ENCODE measurements around the gene NUCB1.
A peak's percentile ranks its signal among the peaks of the same experiment; 100 is the strongest.
"Not testable (repeated sequence)": the region's sequence is repeated elsewhere in the genome, so short reads cannot be mapped to it uniquely, and the experiment has no call there.

NUCB1 gene

GRCh38 chr19:48925890-48926289 lies 25.8 kb downstream of the NUCB1 start:
- H3K18ac ChIP-seq (ENCODE audit: low read length); H2BK5ac ChIP-seq (ENCODE audit: low read depth, low read length, poor library complexity); H4K12ac ChIP-seq (ENCODE audit: low read depth, low read length); H3K79me1 ChIP-seq (ENCODE audit: low read length); H3K27ac ChIP-seq (ENCODE audit: low read depth, low read length); H3K14ac ChIP-seq (ENCODE audit: low read length); H2BK120ac ChIP-seq (ENCODE audit: insufficient read depth, low read length, poor library complexity); H3K9me3 ChIP-seq (ENCODE audit: insufficient read depth, low read depth, low read length); H3K4me1 ChIP-seq (ENCODE audit: control insufficient read depth in 1 of 2, insufficient read depth in 2 of 2, low read length in 2 of 2); H4K8ac ChIP-seq (ENCODE audit: low read depth, low read length); H3K4ac ChIP-seq (ENCODE audit: low read depth, low read length); H2AFZ ChIP-seq (ENCODE audit: insufficient read depth, low read length, poor library complexity); H2BK12ac ChIP-seq (ENCODE audit: low read length); H4K91ac ChIP-seq (ENCODE audit: low read depth, low read length); DNase-seq; H2AK5ac ChIP-seq (ENCODE audit: low read length); H3K27me3 ChIP-seq (ENCODE audit: insufficient read depth, low read length); H3K4me3 ChIP-seq (ENCODE audit: low read depth, low read length); H3K4me2 ChIP-seq (ENCODE audit: low read length); H3K23ac ChIP-seq (ENCODE audit: low read length); H3K79me2 ChIP-seq (ENCODE audit: control insufficient read depth, insufficient read depth, low read length, poor library complexity); H3K9ac ChIP-seq (ENCODE audit: low read length): not testable (repeated sequence)
- no CpG with 5 or more reads among the region's 8 CpGs for WGBS (ENCODE audit: extremely low coverage, insufficient coverage, insufficient read length)
- peaks cover 20 to 22% of the 10 kb centered on the region in 2 experiments for H3K36me3 ChIP-seq (ENCODE audit: control insufficient read depth in 1 of 2, insufficient read depth in 2 of 2, low read length in 2 of 2)

- H4K91ac ChIP-seq (ENCODE audit: low read depth, low read length) = no peak overlapping the region
- no peaks in the 10 kb centered on the region for H3K79me2 ChIP-seq (ENCODE audit: control insufficient read depth, insufficient read depth, low read length, poor library complexity)
- no peaks in the 10 kb centered on the region for H3K27me3 ChIP-seq (ENCODE audit: insufficient read depth, low read length)
- H2AK5ac ChIP-seq (ENCODE audit: low read length) = no peak overlapping the region
- H3K9ac ChIP-seq (ENCODE audit: low read length) = no peak overlapping the region
- no peak overlapping the region for H2BK5ac ChIP-seq (ENCODE audit: low read depth, low read length, poor library complexity)
- peaks cover 10 to 13% of the 10 kb centered on the region in 2 experiments for H3K36me3 ChIP-seq (ENCODE audit: control insufficient read depth in 1 of 2, insufficient read depth in 2 of 2, low read length in 2 of 2)
- no peak overlapping the region for H2BK12ac ChIP-seq (ENCODE audit: low read length)
- peak in 1 of 2 donors; percentile 65 for DNase-seq
- H3K27ac ChIP-seq (ENCODE audit: low read depth, low read length) = no peak overlapping the region
- no peak overlapping the region for H3K23ac ChIP-seq (ENCODE audit: low read length)
- H3K9me3 ChIP-seq (ENCODE audit: insufficient read depth, low read depth, low read length) = no peaks in the 10 kb centered on the region
- no peak overlapping the region for H3K14ac ChIP-seq (ENCODE audit: low read length)
- no peak overlapping the region for H3K4ac ChIP-seq (ENCODE audit: low read depth, low read length)
- H3K18ac ChIP-seq (ENCODE audit: low read length) = no peak overlapping the region
- H3K4me2 ChIP-seq (ENCODE audit: low read length) = no peak overlapping the region
- no peak overlapping the region for H2AFZ ChIP-seq (ENCODE audit: insufficient read depth, low read length, poor library complexity)
- WGBS (ENCODE audit: extremely low coverage, insufficient coverage, insufficient read length) = no CpG with 5 or more reads among the region's 10 CpGs
- no peak overlapping the region for H2BK120ac ChIP-seq (ENCODE audit: insufficient read depth, low read length, poor library complexity)
- no peaks in the 10 kb centered on the region for H3K4me1 ChIP-seq (ENCODE audit: control insufficient read depth in 1 of 2, insufficient read depth in 2 of 2, low read length in 2 of 2)
- no peaks in the 10 kb centered on the region for H3K79me1 ChIP-seq (ENCODE audit: low read length)
- no peak overlapping the region for H4K8ac ChIP-seq (ENCODE audit: low read depth, low read length)
- H4K12ac ChIP-seq (ENCODE audit: low read depth, low read length) = no peak overlapping the region
- H3K4me3 ChIP-seq (ENCODE audit: low read depth, low read length) = no peak overlapping the region
Observed at GRCh38 chr19:48926909-48927308, 26.8 kb downstream of the NUCB1 start.

GRCh38 chr19:48927692-48928091 lies 27.6 kb downstream of the NUCB1 start:
- not testable (repeated sequence) for H2AK5ac ChIP-seq (ENCODE audit: low read length); H2BK12ac ChIP-seq (ENCODE audit: low read length); H2AFZ ChIP-seq (ENCODE audit: insufficient read depth, low read length, poor library complexity); H3K36me3 ChIP-seq (ENCODE audit: control insufficient read depth in 1 of 2, insufficient read depth in 2 of 2, low read length in 2 of 2); H3K79me1 ChIP-seq (ENCODE audit: low read length); H3K4me3 ChIP-seq (ENCODE audit: low read depth, low read length); H3K9ac ChIP-seq (ENCODE audit: low read length); H3K23ac ChIP-seq (ENCODE audit: low read length); H3K18ac ChIP-seq (ENCODE audit: low read length); H3K27me3 ChIP-seq (ENCODE audit: insufficient read depth, low read length); H3K4ac ChIP-seq (ENCODE audit: low read depth, low read length); H2BK120ac ChIP-seq (ENCODE audit: insufficient read depth, low read length, poor library complexity); H3K79me2 ChIP-seq (ENCODE audit: control insufficient read depth, insufficient read depth, low read length, poor library complexity); H3K9me3 ChIP-seq (ENCODE audit: insufficient read depth, low read depth, low read length); H4K12ac ChIP-seq (ENCODE audit: low read depth, low read length); H3K4me1 ChIP-seq (ENCODE audit: control insufficient read depth in 1 of 2, insufficient read depth in 2 of 2, low read length in 2 of 2); H4K91ac ChIP-seq (ENCODE audit: low read depth, low read length); H4K8ac ChIP-seq (ENCODE audit: low read depth, low read length); H3K14ac ChIP-seq (ENCODE audit: low read length); H3K4me2 ChIP-seq (ENCODE audit: low read length); H3K27ac ChIP-seq (ENCODE audit: low read depth, low read length); H2BK5ac ChIP-seq (ENCODE audit: low read depth, low read length, poor library complexity)
- DNase-seq = peak in 1 of 2 donors; percentile 15
- WGBS (ENCODE audit: extremely low coverage, insufficient coverage, insufficient read length) = no CpG with 5 or more reads among the region's 17 CpGs

GRCh38 chr19:48928164-48929025 lies 28.3 kb downstream of the NUCB1 start:
- peak in 1 of 2 donors; percentile 51 for DNase-seq
- Histone ChIP-seq H3K18ac (ENCODE audit: low read length) (no peak overlapping the region), H3K23ac (ENCODE audit: low read length) (no peak overlapping the region)

More at GRCh38 chr19:48928164-48929025, 28.3 kb downstream of the NUCB1 start:
- Histone ChIP-seq H2BK12ac (ENCODE audit: low read length) (no peak overlapping the region), H3K14ac (ENCODE audit: low read length) (no peak overlapping the region), H2BK5ac (ENCODE audit: low read depth, low read length, poor library complexity) (no peak overlapping the region), H3K79me1 (ENCODE audit: low read length) (no peaks in the 10 kb centered on the region), H3K9ac (ENCODE audit: low read length) (no peak overlapping the region), H3K36me3 (ENCODE audit: control insufficient read depth in 1 of 2, insufficient read depth in 2 of 2, low read length in 2 of 2) (no peaks in the 10 kb centered on the region), H3K79me2 (ENCODE audit: control insufficient read depth, insufficient read depth, low read length, poor library complexity) (no peaks in the 10 kb centered on the region), H3K27ac (ENCODE audit: low read depth, low read length) (no peak overlapping the region), H3K4me1 (ENCODE audit: control insufficient read depth in 1 of 2, insufficient read depth in 2 of 2, low read length in 2 of 2) (no peaks in the 10 kb centered on the region), H2AFZ (ENCODE audit: insufficient read depth, low read length, poor library complexity) (no peak overlapping the region), H3K27me3 (ENCODE audit: insufficient read depth, low read length) (no peaks in the 10 kb centered on the region), H2BK120ac (ENCODE audit: insufficient read depth, low read length, poor library complexity) (no peak overlapping the region), H4K12ac (ENCODE audit: low read depth, low read length) (no peak overlapping the region), H3K9me3 (ENCODE audit: insufficient read depth, low read depth, low read length) (no peaks in the 10 kb centered on the region), H4K8ac (ENCODE audit: low read depth, low read length) (no peak overlapping the region), H3K4me3 (ENCODE audit: low read depth, low read length) (no peak overlapping the region), H3K4ac (ENCODE audit: low read depth, low read length) (no peak overlapping the region), H3K4me2 (ENCODE audit: low read length) (no peak overlapping the region), H4K91ac (ENCODE audit: low read depth, low read length) (no peak overlapping the region), H2AK5ac (ENCODE audit: low read length) (no peak overlapping the region)
- WGBS (ENCODE audit: extremely low coverage, insufficient coverage, insufficient read length) = no CpG with 5 or more reads among the region's 15 CpGs

All from trophoblast cell (in vitro differentiated cells and primary cell).